T-helper 1 cell (primary cell): ENCODE results near the gene RHOH.
"Not testable (repeated sequence)": the region's sequence is repeated elsewhere in the genome, so short reads cannot be mapped to it uniquely, and the experiment has no call there.

Source experiments
- DNase-seq, 5 donors: peaks; one replicate each; pipeline ENCODE4 v3.0.0-alpha.2; 2012 to 2020
- total RNA-seq, 4 donors: gene quantifications; one replicate each; lab custom pipeline; 2026; lab: John Stamatoyannopoulos, UW

The RHOH gene, protein sequence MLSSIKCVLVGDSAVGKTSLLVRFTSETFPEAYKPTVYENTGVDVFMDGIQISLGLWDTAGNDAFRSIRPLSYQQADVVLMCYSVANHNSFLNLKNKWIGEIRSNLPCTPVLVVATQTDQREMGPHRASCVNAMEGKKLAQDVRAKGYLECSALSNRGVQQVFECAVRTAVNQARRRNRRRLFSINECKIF
- total RNA-seq: 263 to 417 (median 297) reads per million in 4 donors

DNA sequence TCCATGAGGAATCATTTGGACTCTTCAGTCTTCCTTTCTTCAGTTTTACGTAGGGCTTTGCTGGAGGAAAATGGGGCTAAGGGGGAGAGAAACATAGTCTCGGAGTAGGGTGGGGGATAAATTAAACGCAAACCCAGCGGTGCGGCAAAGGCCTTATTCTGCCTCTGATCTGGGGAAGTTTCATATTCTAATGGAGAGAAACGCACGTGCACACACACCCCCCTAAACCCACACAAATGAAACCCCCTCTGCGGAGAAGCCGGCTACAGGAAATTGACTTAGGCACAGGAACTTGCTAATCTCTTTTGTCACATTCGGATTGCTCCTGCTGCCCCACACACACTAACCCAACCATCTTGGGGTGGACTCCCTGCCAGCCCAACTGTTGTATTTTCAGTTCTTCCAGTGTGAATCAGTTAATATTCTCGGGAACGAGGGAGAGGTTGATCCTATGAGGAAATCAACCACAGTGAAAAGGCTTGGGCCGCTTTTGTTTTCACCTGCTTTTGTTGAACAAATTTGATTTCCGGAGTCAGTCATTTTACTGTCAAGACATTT, at the start of gene RHOH:
Gene RHOH, plus strand, starts transcription at position 308 of the 558 bp plus-strand sequence. CDS start 46,356 bp downstream, outside the sequence.
- DNase-seq: peak; percentile 40 to 83 (median 63)

DNA sequence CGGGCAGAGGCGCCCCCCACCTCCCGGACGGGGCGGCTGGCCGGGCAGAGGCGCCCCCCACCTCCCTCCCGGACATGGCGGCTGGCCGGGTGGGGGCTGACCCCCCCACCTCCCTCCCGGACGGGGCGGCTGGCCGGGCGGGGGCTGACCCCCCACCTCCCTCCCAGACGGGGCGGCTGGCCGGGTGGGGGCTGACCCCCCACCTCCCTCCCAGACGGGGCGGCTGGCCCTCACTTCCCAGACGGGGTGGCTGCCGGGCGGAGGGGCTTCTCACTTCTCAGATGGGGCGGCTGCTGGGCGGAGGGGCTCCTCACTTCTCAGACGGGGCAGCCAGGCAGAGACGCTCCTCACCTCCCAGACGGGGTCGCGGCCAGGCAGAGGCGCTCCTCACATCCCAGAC, 49.3 kb upstream of the RHOH start:
- DNase-seq: not testable (repeated sequence)

DNA sequence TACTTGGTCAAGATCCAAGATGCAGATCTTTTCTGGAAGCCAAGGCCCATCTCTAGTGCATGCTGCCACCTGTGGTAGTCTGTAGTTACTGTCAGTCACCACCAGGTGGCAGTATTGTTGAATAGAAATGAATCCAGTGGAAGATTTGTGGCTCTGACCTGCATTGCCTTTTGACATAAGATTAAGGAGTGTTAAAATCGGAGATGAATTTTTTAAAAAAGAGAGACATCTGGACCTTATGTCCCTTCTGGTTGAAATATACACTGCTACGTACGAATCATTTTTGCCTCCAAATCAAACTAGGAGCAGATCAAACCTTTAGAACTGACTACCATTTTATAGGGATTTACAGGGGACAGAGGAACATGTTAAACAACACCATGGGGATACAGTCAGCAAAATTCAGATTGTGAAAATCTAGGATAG, 46.9 kb upstream of the RHOH start:
- DNase-seq: peak; percentile 12 to 82 (median 62)

DNA sequence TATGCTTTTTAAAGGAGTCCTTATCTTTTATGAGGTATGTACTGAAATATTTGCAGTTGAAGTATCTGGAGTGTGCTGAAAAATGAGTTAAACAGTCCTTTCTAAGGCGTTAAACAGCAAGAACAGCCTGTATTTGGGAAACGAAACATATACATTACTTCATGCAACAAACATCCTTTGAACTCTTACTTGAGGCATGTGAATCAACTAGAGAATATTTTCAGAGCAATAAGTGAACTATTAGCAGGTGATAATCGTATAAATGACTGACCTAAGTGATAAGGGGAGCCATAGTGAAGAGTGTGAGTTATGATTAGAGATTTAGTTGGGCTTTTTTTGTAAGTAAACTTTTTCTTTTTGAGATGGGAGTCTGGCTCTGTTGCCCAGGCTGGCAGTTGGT, 45.9 kb upstream of the RHOH start:
- DNase-seq: no peak

DNA sequence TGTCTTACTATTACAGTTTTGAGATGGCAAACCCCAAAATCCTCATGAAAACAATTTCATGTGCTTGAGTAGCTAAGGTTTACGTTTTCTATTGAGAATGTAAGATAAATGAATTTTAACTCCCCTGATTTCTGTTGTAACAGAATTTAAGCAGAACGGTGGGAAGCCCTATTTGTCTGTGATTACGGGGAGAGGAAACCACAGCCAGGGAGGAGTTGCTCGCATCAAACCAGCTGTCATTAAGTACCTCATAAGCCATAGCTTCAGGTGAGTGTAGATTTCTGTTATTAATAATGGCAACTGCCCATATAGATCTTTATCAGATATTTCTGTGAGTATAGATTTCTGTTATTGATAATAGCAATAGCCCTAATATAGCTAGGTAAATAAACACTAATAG, 44.2 kb upstream of the RHOH start:
- DNase-seq: peak in 1 of 5 donors; percentile 32

DNA sequence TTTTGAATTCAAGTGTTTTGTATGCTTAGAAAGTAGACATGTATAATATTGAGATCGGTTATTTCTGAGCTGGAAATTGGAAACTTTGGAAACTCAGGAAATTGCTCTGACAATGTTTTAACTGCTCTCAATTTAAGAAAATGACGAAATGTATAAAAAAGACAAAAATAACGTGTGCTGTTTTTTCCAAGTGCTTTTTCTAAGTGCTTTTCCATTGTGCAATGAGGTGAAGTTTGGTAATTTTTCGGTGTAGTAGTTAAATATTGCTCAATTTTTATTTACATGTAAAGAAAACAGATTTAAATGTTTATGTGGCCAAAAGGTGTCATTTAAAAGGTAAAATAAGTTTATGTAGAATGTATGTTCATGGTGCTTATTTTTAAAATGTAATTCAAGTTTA, 39.4 kb upstream of the RHOH start:
- no peak for DNase-seq

DNA sequence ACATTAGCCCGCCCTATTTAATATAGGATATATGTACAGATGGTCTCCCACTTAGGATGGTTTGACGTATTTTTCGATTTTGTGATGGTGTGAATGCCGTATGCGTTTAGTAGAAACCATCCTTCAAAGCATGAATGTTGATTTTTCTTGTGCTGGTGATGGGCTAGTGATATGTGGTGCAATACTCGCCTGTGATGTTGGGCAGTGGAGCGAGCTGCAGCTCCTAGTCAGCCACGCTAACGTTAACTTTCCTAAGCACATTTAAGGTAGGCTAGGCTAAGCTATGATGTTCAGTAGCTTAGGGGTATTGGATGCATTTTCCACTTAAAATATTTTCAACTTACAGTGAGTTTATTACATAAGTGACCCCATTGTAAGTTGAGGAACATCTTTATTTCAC, 36.6 kb upstream of the RHOH start:
- no peak for DNase-seq

DNA sequence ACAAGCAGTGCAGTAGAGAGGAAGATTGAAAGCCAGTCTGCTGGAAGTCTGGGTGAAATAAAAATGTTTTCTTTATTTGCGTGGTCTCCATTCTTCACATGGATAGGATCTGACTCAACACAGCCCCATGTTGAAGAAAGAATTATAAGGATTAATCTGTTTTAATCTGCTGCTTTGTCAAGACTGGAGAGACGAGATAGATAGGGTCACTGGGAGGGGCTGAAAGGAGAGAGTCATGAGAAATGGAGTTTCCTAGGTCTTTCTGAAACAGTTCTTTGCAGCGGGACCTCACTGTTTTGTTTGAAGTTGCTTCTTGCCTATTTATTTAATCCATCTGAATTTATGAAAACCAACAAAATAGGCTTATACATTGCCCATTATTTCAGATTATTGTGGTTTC, 32.4 kb upstream of the RHOH start:
- no peak for DNase-seq

DNA sequence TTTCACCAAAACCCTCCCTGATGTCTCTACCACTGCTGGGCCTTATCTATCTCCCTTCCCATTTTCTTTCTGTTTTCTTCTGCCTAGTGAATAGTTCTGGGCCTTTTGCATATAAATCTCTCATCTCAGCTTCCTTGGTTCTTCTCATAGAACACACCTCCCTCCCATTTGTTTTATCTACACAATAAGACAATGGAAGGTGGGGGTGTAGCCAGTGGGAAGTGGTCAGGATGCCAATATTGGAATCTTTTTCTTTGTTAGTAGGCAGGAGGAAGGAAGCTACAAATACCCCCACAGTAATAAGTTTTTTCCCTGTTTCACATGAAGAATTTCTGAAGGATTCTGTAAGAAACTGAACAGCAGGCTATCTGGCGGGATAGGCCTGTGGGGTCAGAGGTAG, 30.9 kb upstream of the RHOH start:
- no peak for DNase-seq

DNA sequence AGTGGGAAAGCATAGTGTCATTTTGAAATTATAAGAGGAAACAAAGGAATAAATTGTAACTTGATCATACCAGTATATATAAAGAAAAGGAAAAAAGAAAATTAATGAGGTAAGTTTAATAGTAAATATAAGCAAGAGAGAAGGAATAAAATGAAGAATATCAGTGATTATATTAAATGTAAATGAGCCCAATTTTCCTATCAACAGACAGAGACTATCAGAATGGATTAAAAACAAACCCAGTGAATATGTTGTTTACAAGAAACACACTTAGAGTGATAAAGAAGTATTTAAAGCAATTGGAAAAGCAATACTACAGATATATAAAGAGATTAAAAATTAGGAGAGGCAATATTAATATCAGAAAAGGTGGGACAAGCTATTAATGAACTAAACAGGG, 28.8 kb upstream of the RHOH start:
- no peak for DNase-seq

DNA sequence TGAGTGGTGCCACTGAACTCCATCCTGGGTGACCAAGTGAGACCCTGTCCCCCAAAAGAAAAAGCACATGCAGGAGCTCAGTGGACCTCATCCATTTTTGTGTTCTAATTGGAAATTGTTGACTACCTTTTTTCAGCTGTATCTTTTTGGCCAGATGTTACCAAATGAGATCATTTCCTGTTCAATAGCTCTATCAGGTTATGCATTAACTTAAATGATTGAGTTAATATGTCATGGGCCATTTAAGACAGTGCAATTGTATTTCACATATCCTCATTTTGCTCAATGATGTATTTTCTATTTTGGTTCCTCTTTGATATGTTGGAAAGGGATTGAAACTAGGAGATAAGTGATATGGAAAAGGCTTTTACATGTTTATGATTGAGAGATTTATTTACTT, 26.2 kb upstream of the RHOH start:
- DNase-seq: no peak

DNA sequence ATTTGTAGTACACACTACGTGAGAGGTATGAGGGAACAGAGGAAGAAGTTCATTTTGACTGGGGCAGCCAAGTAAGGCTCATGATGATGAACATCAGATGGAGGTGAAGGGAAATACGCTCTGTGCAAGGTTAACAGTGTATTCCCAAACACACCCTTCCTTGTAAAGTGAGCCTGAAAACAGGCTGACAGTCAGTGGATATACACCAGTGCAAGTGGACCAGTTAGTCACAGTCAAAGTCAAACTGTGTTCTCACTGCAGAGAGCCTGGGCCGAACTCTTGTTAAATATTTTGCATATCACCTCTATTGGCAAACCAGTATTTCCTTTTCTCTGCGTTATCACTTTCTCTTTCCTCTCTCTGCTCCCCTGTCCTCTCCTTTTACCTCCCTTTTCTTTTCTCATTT, 23.4 kb upstream of the RHOH start:
- peak in 1 of 5 donors; percentile 18 for DNase-seq

DNA sequence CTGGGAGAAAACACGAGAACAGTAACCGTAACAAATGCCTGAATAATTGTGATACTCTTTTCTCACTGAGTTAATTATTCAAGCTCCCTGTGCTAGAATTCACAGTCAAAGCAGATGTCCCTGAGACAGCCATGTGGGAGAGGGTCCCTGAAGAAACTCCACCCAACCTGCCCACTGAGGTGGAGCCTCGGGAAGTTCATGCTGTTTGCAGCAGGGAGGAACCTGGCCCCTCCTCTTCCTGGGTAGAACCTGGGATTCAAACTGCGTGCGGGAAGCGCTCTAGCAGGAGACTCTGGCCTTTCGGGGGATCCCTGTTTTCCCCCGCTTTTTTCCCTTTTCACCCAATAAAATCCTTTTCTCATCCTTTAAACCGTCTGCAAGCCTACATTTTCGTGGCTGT, 20.2 kb upstream of the RHOH start:
- DNase-seq: no peak

DNA sequence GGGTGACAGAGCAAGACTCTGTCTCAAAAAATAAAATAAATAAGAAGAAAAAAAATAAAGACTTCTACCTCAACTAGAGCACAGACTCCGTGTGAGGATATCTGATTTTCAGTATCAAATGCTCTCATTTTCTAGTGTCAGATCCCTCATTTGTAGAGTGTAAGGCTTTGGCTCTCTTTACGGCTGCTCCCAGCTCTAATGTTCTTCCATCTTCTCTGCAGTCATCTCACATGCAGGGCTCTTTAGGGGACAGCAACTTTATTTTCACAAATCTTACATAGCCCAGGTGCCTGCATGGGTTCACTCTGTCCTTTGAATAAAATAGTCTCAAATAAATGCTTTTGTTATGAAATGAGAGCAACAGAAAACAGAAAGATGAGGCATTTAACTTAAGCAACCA, 19.2 kb upstream of the RHOH start:
- no peak for DNase-seq

DNA sequence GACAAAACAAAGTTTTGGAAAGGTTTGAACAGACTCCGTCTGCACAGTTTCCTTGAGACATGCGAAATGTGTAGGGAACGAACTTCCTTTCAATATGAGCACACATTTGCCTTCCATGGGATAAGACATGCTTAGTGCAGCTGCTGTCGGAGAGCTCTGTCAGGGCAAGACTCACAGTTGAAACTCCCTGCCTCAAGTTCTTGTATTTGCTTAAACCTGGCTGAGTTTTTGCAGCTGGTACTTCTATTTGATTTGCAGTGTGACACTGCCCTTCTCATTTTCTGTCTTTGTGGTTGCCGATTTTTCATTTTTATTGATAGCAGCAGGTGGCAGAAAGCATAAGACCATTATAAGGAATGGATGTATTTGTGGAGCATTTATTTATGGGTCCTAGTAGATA, 18.2 kb upstream of the RHOH start:
- no peak for DNase-seq

DNA sequence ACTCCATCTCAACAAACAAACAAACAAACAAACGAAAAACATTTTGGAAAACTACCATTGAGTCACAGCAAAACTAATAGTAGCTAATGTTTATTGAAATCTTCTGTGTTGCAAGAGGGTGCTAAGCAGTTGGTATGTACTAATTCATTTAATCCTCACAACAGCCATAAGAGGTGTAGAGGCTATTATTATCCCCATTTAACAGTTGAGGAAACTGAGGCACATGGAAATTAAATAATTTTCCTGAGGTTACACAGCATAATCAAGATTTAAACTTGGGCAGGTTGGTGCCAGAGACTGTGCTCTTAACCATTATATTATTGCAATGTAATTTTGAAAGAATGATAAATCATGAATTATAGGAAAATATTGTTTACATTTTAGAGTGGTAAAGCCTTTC, 17.5 kb upstream of the RHOH start:
- DNase-seq: no peak

DNA sequence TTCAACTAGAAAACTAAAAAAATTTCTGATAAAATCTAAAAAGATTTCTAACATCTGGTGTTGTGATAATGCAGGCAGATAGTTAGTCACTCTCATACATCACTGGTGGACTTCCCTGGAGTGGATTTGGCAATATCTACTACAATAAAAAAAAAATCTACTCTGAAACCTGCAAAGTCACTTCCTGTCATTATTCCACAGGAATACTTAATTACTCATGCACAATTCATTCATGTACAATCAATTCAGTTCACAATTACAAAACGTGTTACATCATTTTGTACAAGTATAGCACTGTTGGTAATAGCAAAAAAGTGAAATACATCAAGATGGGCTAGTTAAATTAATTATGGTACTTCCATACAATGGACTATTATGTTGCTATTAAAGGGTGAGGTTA, 16.5 kb upstream of the RHOH start:
- DNase-seq: peak in 1 of 5 donors; percentile 10

DNA sequence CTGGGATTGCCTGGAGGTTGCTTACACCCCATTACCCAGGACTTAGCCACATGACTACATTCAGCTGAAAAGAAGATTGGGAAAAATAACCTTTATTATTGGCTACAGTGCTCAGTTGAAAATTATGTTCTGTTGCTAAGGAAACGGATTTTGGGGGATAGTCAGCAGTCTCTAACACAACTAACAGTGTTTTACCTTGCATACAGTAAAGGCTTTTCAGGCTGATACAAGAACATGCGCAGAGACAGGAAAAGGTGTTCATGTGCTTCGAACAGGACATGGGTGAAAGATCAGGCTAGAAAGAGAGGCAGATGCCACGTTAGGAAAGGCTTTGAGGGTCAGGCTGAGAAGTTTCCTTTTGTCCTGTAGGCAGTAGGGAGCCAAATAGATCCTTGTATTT, 14.8 kb upstream of the RHOH start:
- no peak for DNase-seq

DNA sequence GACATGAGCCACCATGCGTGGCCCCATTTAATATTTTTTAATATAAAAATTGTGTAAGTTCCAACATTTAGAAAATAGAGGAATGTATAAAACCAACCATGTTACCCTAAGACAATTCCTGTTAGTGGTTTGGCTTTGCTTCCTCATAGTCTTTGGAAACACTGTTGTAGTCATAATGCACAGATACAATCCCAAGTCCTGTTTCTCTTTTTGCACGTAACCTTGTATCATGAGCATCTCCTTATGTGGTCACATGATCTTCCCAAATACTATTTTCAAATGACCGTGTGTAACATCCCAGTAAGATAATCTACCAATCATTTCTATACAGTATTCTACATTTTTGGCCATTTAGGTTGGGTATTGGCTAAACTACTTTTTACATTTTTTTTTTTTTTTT, 13.9 kb upstream of the RHOH start:
- no peak for DNase-seq

DNA sequence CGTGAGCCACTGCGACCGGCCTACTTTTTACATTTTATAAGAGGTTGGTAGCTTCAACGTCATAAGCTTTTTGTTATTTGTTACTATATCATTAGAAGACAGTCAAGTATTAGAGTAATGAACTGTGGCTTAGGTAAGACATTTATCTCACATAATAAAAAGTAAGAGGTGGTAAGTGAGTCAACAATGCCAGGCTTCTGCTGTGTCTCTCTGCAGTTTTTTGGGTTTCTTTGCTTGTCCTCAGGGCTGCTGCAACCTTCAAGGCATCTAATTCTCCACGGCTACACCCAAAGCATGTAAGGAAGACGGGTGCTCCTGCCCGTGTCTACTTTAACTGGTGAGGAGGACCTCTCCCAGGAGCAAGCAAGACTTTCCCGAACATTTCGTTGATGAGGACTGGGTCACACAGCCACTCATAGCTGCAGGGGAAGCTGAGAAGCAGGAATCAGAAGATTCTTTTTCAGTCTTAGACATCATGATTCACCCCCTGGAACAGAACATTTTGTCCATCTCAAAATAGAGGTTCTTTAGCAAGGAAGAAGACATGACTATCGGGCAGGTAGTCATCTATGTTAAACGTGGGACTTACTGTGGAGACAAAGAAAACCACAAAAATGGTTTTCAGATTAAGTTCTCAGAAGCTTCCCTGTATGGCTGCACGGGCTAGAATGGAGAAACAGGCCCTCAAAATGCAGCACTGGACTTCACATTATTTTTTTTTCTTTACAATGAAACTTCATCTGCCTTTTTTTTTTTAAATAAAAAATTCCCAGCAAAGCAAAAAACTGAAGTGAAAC, 13.0 kb upstream of the RHOH start:
- DNase-seq: peak in 1 of 5 donors; percentile 44

DNA sequence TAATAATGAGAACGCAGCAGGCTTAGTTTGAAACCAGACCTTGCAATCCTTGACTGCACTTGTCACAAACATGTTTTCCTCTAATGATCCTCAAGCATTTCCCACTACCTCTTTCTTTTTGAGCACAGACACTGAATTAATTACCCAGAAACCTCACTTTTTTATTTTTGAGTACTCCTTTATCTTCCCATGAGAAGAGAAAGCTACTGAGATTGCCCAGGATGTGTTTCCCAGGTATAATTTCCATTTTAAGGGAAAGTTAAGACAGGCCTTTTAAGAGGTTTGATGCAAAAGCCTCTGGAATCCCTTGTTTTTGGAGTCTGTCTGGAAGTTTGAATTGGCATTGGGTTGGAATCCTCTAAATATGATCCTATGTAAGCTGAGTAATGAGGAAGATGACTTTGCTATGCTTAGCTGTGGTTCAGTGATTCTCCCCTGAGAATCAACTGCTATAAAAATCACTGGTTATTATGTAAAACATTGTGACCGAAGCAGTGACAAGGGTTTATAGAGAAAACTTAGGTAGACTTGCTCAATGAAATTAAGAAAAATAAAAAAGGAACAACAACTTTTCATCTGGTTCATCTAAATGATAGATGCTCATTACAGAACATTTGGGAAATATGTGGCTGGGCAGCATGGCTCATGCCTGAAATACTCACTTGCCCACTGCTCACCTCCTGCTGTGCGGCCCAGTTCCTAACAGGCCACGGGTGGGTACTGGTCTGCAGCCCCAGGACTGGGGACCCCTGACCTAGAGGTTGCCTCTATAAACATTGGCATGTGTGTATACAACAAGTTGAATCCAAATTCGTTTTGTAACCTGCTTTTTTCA, 10.8 kb upstream of the RHOH start:
- DNase-seq: no peak

DNA sequence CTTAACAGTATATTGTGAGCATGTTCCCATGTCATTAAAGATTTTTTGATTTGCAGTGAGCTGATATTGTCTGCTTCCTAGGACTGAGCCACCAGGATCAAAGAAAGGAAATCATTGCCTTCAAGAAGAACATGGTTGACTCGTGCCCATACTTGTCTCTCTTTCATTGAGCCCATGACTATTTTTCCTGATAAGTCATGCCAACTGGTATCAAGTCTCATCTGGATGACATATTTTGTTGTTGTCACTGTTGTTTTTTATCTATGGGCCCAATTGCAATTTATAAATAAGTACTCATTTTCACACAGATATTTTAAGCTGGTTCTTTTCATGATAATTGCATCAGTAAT, 10.2 kb upstream of the RHOH start:
- DNase-seq: no peak

DNA sequence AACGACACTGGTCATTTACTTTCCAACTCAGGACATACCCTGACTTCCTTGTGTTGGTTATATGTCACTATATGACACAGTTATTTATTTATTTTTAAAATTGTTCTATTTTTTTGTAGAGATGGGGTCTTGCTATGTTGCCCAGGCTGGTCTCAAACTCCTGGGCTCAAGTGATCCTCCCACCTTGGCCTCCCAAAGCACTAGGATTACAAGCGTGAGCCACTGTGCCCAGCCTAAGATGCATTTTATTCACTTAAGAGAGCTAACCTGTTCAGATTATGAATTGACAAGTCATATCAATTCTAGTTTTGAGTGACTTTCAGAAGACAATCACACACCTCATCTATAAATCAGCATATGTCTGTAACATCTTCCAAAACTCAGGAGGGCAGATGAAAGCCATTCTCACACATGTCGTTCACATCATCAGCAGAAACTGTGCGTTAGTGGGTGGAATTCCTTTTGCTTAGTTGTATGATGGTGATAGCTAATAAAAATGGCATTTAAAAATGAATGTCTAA, 9.4 kb upstream of the RHOH start:
- peak in 1 of 5 donors; percentile 17 for DNase-seq
